HAP-1 (cell line): ENCODE measurements around the gene SP110.

ENCODE experiments used
- DNase-seq, 2 experiments: peaks; one replicate each; pipeline ENCODE4 v3.0.0-alpha.2; 2016 to 2020; ENCODE audit warnings: low spot score in 2 of 2
- H3K27me3 ChIP-seq: fragments of 250-450 bp; sonication (Bioruptor Pico); 2 replicates; pipeline ENCODE4 v1.5.1; 2020; ENCODE audit warnings: low read depth, mild to moderate bottlenecking, moderate library complexity
- H3K36me3 ChIP-seq: fragments of 250-450 bp; sonication (Bioruptor Pico); replicated peaks from 2 replicates; pipeline ENCODE4 v1.5.1; 2020; ENCODE audit warnings: mild to moderate bottlenecking
- H3K4me1 ChIP-seq: fragments of 250-450 bp; sonication (Bioruptor Pico); 2 replicates; pipeline ENCODE4 v1.5.1; 2020; ENCODE audit warnings: mild to moderate bottlenecking
- H3K4me3 ChIP-seq: fragments of 250-450 bp; sonication (Bioruptor Pico); 2 replicates; pipeline ENCODE4 v1.5.1; 2020; ENCODE audit warnings: mild to moderate bottlenecking, moderate library complexity
- H3K9me3 ChIP-seq: fragments of 250-450 bp; sonication (Bioruptor Pico); 2 replicates; pipeline ENCODE4 v1.5.1; 2020; ENCODE audit warnings: mild to moderate bottlenecking, moderate library complexity
- in situ Hi-C: fragments of 300-500 bp; cut with MboI; formaldehyde crosslinking; loops from 3 replicates; pipeline ENCODE4 v1.14.3; 2020; ENCODE audit warnings: low sequenced_read_pairs, inconsistent platforms, mixed read lengths

Gene SP110

DNA sequence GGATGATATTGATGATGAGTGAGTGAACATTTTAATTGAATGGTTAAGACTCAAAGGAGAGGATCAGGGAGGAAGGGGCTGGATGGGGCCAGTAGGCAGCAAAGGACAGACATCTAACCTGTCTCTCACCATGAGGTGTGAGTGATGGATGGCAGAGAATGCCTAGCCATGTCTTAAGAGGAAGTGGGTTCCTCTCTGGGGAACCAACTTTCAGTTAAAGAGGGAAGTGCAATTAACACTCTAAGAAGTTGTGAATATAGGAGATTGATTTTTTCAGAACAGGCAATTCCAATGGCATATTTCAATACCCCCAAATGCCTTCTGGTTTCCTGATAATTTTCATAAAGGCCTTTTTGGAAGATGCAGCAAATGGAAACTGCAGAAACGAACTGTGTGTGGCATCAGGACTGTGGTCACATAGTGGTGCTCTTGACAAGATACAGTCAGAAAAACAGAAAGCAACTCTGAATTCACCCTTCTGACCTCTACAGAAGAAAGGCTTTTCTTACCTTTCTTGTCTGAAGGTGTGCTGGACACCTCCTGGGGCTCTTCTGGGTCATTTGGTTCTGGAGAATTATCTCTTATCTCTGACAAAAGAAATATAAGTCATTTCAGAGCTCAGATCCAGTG lies 10.2 kb downstream of the SP110 start:
- H3K36me3 ChIP-seq: no peaks in the 10 kb centered on the region; the same call in 1 of the 2 replicates
- H3K9me3 ChIP-seq: no peaks in the 10 kb centered on the region
- no peaks in the 10 kb centered on the region for H3K27me3 ChIP-seq
- in situ Hi-C loops: no loop called here
- no peak overlapping the region for H3K4me3 ChIP-seq
- no peak for DNase-seq
- H3K4me1 ChIP-seq: no peaks in the 10 kb centered on the region

DNA sequence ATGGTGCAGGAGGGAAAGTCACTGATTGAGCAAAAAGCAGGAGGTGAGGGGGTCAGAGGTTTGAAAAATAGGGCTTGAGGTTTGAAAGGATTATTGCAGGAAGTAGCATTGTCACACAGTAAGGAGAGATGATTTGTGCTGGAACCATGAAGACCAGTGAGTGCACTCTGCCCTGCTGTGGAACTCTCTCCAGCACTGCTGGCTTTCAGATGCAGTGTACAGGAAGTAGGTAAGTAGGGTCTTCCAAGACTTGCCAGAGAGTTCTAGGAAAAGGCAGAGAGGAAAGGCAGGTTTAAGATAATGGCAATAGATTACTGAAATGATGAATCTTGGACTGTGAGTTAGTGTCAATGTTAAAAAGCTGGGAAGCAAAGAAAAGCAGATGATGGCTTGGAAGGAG lies 11.2 kb downstream of the SP110 start:
- Histone ChIP-seq H3K4me1 (no peaks in the 10 kb centered on the region), H3K9me3 (no peaks in the 10 kb centered on the region), H3K27me3 (no peaks in the 10 kb centered on the region), H3K36me3 (no peaks in the 10 kb centered on the region; the same call in 1 of the 2 replicates), H3K4me3 (no peak overlapping the region)
- in situ Hi-C loops: no loop called here
- DNase-seq: no peak

DNA sequence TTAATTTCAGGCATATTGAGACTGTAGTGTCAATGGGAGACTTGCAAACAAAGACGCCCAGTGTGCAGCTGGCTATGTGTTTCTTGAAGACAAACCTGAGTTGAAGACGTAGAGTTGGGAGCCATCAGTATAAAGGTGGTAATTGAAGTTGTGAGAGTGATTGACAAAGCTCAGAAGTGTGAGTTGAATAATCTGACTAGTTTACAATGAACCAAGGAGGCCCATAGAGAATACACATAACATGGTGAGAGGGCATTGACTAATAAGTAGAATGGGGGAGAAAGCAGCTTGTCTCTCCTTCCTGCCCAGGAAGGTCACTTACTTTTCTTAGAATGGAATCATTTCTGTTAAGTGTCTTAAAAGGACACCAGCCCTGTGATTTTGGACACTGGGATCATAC lies 14.1 kb downstream of the SP110 start:
- no peaks in the 10 kb centered on the region; the same call in 1 of the 2 replicates for H3K36me3 ChIP-seq
- no peaks in the 10 kb centered on the region for H3K9me3 ChIP-seq
- no peaks in the 10 kb centered on the region for H3K27me3 ChIP-seq
- in situ Hi-C loops: no loop called here
- DNase-seq: no peak
- no peaks in the 10 kb centered on the region for H3K4me1 ChIP-seq
- no peak overlapping the region for H3K4me3 ChIP-seq

DNA sequence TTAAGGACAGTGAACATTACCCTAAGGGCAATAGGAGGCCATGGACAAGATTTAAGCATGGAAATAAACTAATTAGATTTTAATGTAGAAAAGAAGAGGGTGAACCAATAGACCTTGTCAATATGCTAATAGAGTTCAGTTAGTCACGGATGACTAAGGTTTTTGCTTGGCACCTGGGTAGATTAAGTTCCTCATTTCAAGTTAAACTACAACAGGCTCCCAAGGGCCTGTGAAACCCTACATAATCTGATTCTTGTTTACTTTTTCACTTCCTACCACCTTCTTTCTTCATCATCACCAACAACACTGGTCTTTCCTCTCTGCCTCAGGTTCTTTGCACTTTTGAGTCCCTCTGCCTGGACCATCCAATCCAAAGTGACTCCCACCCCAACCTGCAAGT lies 14.8 kb downstream of the SP110 start:
- Histone ChIP-seq H3K36me3 (no peaks in the 10 kb centered on the region; the same call in 1 of the 2 replicates), H3K4me1 (no peaks in the 10 kb centered on the region), H3K27me3 (no peaks in the 10 kb centered on the region), H3K4me3 (no peak overlapping the region), H3K9me3 (no peaks in the 10 kb centered on the region)
- DNase-seq: no peak
- in situ Hi-C loops: no loop called here

DNA sequence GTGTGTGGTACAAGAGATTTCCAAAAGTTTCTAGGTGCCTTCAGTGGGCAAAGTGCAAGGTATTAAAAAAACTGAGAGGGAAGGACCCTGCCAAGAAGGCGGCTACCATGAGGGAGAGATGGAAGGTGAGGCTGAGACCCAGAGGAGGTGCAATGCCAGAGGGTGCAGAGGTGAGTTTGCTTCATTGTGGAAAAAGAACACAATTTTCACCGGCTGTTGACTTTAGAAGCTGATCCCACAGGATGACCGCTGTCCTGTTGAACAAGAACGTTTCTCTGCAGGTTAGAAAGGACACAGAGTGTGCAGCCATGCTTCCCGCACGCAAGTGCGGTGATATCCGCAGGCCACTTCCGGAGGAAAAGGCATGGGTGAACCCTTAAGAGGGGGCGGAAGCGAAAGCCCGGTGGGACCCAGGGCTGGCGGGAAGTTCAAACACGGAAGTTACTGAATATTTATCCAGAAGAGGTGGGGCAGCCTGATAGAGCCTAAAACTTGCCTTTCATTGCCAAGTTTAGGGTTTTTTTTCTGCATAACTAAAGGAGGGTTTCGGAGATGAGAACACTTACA lies 16.6 kb downstream of the SP110 start:
- in situ Hi-C loops: no loop called here
- H3K9me3 ChIP-seq: no peaks in the 10 kb centered on the region
- no peaks in the 10 kb centered on the region; the same call in 1 of the 2 replicates for H3K36me3 ChIP-seq
- H3K27me3 ChIP-seq: no peaks in the 10 kb centered on the region
- H3K4me1 ChIP-seq: no peaks in the 10 kb centered on the region
- H3K4me3 ChIP-seq: no peak overlapping the region
- DNase-seq: no peak

DNA sequence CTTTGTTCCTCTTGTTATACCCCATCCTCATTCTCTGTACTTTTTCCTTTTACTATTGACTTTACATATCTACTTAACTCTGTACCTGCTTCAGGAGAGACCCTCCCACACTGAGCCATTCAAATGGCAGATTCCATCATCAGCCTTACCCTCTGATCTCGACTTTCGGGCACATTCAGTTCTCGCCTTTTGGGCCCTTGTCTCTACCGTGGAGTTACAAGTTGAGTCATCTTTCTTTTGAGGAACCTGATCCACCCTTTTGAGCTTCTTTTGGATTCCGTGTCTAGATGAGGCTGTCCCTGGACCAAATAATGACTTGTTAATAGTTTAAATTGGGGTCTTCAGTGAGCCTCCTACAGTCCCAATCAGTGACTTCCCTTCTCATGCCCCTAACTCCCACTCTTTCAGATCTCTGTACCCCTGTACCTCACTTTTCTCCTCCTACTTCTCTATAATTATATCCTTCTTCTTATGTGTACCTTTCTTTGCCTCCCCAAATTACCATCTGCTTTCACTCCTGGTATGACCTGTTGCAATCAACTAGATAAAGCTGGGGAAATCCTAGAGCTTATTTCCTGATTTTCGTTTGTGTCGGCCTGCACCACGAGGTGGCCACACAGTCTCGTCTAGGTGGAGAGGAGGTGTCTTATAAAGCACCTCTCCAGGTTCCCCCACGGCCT lies 17.2 kb downstream of the SP110 start:
- no peaks in the 10 kb centered on the region for H3K9me3 ChIP-seq
- H3K4me3 ChIP-seq: no peak overlapping the region
- no peaks in the 10 kb centered on the region for H3K4me1 ChIP-seq
- DNase-seq: no peak
- H3K36me3 ChIP-seq: no peaks in the 10 kb centered on the region; the same call in 1 of the 2 replicates
- in situ Hi-C loops: no loop called here
- H3K27me3 ChIP-seq: no peaks in the 10 kb centered on the region

DNA sequence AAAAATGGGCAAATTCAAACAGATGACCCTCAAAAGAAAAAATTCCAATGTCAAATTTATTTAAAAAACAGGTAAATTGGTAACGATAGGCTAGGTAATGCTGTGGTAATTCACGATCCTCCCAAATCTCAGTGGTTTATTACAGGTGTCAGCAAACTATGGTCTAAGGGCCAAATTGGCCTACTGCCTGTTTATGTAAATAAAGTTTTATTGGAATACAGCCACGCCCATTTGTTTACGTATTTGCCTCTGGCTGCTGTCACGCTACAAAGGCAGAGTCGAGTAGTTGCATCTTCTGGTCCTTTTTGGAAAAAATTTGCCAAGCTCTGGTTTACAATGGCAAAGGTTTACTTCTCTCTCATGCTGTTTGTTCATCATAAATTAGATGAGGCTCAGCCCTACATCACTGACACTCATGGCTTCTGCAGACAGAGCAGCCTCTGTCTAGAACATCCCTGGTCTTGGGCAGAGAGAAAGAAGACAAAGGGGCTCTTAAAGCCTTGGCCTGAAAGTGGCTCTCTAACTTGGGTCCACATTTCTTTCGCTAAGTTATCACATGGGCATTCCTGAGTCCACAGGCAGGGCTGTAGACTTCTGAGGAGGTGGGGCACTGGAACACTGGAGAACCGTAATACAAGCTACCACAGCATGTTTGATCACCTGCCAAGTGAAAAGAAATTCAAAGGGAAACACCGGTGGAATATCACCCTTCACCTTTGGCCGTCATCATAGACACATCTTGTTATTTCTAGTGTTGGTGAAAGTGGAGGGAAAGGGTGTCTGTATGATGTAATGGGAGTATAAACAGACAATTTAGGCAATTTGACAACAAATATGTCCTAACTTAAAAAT lies 34.8 kb downstream of the SP110 start:
- H3K9me3 ChIP-seq: no peaks in the 10 kb centered on the region
- H3K27me3 ChIP-seq: no peaks in the 10 kb centered on the region
- no peaks in the 10 kb centered on the region for H3K36me3 ChIP-seq
- no peak for DNase-seq
- no peaks in the 10 kb centered on the region for H3K4me1 ChIP-seq
- in situ Hi-C loops: no loop called here
- no peak overlapping the region for H3K4me3 ChIP-seq

DNA sequence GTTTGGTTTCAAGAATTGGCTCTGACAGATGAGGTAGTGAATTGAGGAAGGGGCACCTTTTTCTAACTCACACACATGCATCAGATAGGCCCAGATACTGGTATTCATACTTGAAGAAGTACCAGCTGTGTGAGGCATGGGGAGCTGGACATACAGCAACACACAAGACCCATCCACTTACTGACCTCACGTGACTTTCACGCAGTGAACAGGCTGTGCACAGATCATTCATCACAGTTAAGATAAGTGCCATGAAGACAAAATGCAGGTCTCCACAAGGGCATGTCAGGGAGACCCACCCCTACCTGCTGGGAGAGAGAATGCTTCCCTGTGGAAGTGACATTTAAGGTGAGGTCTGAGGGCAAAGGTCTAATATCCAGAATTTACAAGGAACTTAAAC lies 38.6 kb downstream of the SP110 start:
- Histone ChIP-seq H3K9me3 (no peaks in the 10 kb centered on the region), H3K4me3 (no peak overlapping the region), H3K27me3 (no peaks in the 10 kb centered on the region), H3K36me3 (no peaks in the 10 kb centered on the region), H3K4me1 (no peaks in the 10 kb centered on the region)
- in situ Hi-C loops: no loop called here
- DNase-seq: no peak

DNA sequence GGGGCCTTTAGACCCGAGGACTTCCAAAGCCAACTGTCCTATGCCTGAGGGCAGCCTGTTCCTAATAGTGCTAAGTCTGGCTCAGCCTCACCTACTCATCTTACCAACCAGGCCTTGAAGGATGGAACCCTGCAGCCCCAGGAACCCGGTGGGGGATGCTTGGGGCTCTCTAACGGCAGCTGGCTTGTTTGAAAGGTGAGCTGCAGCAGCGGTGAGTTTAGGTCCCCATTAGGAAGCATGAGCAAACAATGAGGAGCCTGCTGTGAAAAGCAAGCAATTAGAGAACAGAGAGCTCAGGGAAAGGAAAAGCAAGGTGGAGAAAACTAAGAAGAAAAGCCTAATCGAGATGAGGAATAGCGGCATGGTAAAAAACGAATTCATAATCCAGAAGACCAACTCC lies 39.9 kb downstream of the SP110 start:
- Histone ChIP-seq H3K36me3 (no peaks in the 10 kb centered on the region), H3K4me1 (no peaks in the 10 kb centered on the region), H3K9me3 (no peaks in the 10 kb centered on the region), H3K27me3 (no peaks in the 10 kb centered on the region), H3K4me3 (no peak overlapping the region)
- in situ Hi-C loops: no loop called here
- DNase-seq: no peak

DNA sequence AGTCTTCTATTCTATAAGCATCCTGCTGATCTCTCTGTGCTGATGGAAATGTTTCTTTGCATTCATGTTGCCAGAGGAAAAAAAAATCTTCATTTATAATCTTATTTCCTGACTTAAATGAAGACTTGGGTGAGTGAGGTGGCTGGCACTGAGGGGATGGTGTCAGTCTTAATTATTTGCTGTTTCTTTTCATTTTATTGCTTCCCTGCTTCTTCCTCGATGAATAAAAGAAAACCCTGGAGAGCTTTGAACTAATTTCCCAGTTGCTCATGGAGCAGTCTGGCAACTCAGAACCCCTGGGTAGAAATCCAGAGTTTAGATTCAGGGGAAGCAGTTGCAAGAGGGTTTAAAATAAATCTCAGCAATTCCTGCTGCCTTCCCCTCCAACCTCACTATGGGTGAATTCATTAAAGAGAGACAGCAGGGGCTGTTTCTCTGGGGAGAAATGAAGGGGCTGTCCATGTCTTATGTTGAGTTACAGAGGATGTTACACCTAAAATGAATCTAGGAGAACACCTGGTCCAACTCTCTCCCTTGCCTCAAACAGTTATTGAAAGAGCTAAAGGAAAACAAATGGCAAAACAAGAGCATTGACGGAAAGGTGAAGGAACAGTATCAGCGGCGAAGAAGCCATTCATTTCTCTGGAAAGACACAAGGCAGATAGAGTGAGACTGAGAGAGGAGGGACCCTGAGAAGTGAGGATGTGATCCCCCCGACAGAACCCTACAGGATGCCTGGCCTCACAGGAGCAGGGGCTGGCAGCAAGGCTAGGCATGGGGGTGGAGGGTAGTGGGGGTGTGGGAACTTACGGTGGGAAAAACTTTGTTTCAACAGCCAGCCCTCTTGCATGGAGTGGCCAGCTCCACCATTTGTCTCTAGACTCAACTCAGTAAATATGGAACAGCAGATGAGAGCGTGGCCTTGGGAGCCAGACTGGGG lies 41.0 kb downstream of the SP110 start:
- DNase-seq: no peak
- no peak overlapping the region for H3K4me3 ChIP-seq
- no peaks in the 10 kb centered on the region for H3K36me3 ChIP-seq
- no peaks in the 10 kb centered on the region for H3K4me1 ChIP-seq
- H3K27me3 ChIP-seq: no peaks in the 10 kb centered on the region
- in situ Hi-C loops: no loop called here
- H3K9me3 ChIP-seq: no peaks in the 10 kb centered on the region

DNA sequence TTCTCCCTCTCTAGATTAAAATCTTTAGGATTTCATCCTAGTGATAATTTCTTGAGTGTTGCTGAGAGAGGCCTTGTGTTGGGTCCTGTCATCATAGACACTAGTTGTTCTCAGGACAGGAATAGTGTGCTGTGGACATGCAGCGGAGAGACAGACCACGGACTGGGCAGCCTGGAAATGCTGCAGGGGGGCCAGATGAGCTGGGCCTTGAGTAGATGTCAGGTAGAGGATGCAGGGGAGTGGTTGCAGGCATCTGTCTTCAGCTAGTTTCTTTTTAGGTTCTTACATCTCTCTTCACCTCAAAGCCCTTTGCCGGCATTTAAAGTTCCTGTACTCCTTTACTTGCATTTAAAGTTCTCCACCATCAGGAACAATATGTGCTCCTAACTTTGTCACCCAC lies 42.8 kb downstream of the SP110 start:
- DNase-seq: no peak
- no peaks in the 10 kb centered on the region for H3K4me1 ChIP-seq
- H3K36me3 ChIP-seq: no peaks in the 10 kb centered on the region
- no peak overlapping the region for H3K4me3 ChIP-seq
- no peaks in the 10 kb centered on the region for H3K27me3 ChIP-seq
- in situ Hi-C loops: no loop called here
- H3K9me3 ChIP-seq: no peaks in the 10 kb centered on the region

DNA sequence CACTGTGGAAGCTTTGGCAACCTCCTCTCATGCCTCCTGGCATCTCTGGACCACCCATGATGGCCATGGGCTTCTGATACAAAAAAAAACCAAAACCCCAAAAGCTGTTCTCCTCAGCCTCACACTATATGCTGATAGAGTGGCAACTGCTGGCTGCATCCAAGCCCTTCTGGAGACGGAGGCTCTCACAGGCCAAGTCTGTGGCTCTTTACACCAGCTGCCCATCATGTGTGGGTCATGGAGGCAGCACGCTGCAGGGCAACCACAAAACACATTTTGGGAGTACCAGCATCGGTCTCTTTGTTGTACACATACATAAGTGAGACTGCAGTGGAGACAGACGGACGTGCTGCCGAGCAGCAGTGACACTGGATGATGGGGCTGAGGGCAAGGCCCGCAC lies 45.3 kb downstream of the SP110 start:
- Histone ChIP-seq H3K36me3 (no peaks in the 10 kb centered on the region), H3K9me3 (no peaks in the 10 kb centered on the region), H3K4me1 (no peaks in the 10 kb centered on the region), H3K4me3 (no peak overlapping the region), H3K27me3 (no peaks in the 10 kb centered on the region)
- no peak for DNase-seq
- in situ Hi-C loops: no loop called here

DNA sequence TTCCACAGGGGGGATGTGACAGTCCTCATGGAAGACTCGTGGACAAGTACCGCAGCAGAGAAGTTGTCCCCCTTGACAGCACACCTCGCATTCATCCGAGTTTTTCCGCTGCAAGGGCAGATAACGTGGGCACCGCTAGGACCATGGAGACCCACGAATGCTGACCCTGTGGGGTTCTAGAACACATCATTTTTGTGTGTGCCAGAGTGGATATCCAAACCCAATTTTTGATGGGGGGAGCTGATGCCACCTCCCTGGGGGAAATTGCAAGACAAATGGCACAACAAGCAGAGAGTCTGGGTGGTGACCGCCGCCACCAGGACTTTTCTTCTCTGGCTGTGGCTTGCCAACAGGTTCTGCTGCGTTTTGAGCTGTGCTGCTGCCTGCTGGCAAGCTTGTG lies 46.9 kb downstream of the SP110 start:
- DNase-seq: no peak
- H3K27me3 ChIP-seq: no peaks in the 10 kb centered on the region
- no peak overlapping the region for H3K4me3 ChIP-seq
- in situ Hi-C loops: no loop called here
- no peaks in the 10 kb centered on the region for H3K4me1 ChIP-seq
- H3K9me3 ChIP-seq: no peaks in the 10 kb centered on the region
- no peaks in the 10 kb centered on the region for H3K36me3 ChIP-seq
